ENCODE results near the gene DCTN4.
"Not testable (repeated sequence)": the region's sequence is repeated elsewhere in the genome, so short reads cannot be mapped to it uniquely, and the experiment has no call there.

The DCTN4 gene

DNA sequence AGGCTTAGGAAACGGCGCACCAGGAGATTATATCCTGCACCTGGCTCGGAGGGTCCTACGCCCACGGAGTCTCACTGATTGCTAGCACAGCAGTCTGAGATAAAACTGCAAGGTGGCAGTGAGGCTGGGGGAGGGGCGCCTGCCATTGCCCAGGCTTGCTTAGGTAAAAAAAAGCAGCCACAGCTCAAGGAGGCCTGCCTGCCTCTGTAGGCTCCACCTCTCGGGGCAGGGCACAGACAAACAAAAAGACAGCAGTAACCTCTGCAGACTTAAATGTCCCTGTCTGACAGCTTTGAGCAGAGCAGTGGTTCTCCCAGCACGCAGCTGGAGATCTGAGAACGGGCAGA, 15.7 kb downstream of the DCTN4 start:
- not testable (repeated sequence) for H3K27me3 ChIP-seq (ENCODE audit: insufficient read depth, low read length); H3K9me3 ChIP-seq (ENCODE audit: low read length); H2AFZ ChIP-seq (ENCODE audit: low read depth, low read length); H3K4me1 ChIP-seq (ENCODE audit: insufficient read depth, low read length); H3K4me3 ChIP-seq (ENCODE audit: low read length)
- H3K36me3 ChIP-seq (ENCODE audit: insufficient read depth, low read length): peaks cover 17% of the 10 kb centered on the region

DNA sequence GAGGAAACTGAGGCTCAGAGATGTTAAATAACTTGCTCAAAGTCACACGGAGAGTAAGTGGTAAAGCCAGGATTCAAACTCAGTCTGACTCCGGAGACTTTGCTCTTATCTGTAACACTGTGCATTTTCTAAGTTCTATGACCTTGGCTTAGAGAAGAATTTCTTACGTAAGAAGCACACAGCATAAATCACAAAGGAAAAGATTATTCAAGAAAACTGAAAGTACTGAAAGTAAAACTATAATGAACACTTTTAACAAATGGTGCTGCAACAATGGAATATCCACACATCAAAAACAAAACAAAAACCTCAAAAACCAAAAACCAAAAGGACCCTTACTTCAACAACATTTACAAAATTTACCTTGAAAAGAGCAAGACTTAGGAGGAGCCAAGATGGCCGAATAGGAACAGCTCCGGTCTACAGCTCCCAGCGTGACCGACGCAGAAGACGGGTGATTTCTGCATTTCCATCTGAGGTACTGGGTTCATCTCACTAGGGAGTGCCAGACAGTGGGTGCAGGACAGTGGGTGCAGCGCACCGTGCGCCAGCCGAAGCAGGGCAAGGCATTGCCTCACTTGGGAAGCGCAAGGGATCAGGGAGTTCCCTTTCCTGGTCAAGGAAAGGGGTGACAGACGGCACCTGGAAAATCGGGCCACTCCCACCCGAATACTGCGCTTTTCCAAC, 16.2 kb downstream of the DCTN4 start:
- not testable (repeated sequence) for H3K9me3 ChIP-seq (ENCODE audit: low read length); H3K4me1 ChIP-seq (ENCODE audit: insufficient read depth, low read length); H3K27me3 ChIP-seq (ENCODE audit: insufficient read depth, low read length); H3K4me3 ChIP-seq (ENCODE audit: low read length); H2AFZ ChIP-seq (ENCODE audit: low read depth, low read length)
- H3K36me3 ChIP-seq (ENCODE audit: insufficient read depth, low read length): peaks cover 17% of the 10 kb centered on the region

DNA sequence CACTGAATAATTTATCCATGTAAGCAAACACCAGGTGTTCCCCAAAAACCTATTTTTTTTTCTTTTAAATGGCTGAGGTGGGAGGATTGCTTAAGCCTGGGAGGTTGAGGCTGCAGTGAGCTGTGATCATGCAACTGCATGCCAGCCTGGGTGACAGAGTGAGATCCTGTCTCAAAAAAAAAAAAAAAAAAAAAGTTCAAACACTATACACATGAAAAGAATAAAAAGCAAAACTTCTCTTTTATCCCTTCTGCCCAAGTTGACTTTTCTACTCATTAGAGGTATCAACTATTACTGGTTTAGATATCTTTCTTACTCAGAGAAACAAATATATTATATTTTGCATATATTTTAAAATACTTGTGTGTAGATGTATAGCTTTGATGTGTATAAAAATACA, 17.8 kb downstream of the DCTN4 start:
- no peak overlapping the region for H2AFZ ChIP-seq (ENCODE audit: low read depth, low read length)
- no peaks in the 10 kb centered on the region for H3K4me1 ChIP-seq (ENCODE audit: insufficient read depth, low read length)
- peaks cover 3% of the 10 kb centered on the region for H3K9me3 ChIP-seq (ENCODE audit: low read length)
- no peaks in the 10 kb centered on the region for H3K27me3 ChIP-seq (ENCODE audit: insufficient read depth, low read length)
- no peak overlapping the region for H3K4me3 ChIP-seq (ENCODE audit: low read length)
- H3K36me3 ChIP-seq (ENCODE audit: insufficient read depth, low read length): peaks cover 17% of the 10 kb centered on the region

DNA sequence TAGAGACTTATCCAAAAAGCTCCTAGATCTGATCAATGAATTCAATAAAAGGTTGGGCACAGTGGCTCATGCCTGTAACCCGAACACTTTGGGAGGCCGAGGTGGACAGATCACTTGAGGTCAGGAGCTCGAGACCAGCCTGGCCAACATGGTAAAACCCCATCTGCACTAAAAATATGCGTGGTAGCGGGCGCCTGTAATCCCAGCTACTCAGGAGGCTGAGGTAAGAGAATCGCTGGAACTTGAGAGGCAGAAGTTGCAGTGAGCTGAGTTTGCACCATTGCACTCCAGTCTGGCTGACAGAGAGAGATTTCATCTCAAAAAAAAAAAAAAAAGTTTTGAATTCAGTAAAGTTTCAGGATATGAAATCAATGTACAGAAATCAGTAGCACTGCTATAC, 20.0 kb downstream of the DCTN4 start:
- H3K9me3 ChIP-seq (ENCODE audit: low read length): peaks cover 5% of the 10 kb centered on the region
- H3K4me3 ChIP-seq (ENCODE audit: low read length): no peak overlapping the region
- no peak overlapping the region for H2AFZ ChIP-seq (ENCODE audit: low read depth, low read length)
- H3K36me3 ChIP-seq (ENCODE audit: insufficient read depth, low read length): peaks cover 24% of the 10 kb centered on the region
- no peaks in the 10 kb centered on the region for H3K4me1 ChIP-seq (ENCODE audit: insufficient read depth, low read length)
- no peaks in the 10 kb centered on the region for H3K27me3 ChIP-seq (ENCODE audit: insufficient read depth, low read length)

DNA sequence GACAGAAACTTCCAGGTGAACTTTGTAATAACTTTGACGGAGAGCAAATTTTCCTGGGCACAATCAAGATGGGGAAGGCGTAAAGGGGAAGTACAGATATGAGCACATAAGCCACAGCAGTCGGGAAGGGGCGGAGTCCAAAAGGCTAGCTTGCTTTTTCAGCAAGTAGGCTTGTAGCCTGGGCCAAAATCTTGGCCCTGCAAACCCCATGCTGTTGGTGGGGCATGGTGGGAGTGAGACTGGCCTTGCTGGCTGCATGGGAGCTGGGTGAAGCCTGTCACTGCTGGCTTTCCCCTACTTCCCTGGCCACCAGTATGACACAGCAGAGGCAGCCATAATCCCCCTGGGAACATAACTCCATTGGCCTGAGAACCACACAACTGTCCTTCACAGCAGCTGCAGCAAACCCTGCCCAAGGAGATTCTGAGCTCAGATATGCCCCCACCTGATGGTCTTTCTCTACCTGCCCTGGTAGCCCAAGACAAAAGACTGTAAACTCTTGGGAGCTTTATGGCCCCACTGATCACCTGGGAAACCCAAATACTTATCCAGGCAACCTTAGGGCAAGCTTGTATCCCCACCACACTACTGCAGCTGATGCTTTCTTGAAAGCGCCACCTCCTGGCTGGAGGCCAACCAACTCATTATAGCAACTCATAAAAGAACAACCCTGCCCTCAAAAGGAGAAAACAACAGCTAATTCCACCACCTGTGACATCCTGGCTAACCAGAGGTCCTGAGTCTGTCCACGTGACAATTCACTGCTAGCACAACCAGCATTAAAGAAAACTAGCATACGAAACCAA, 24.0 kb downstream of the DCTN4 start:
- peaks cover 2% of the 10 kb centered on the region for H3K9me3 ChIP-seq (ENCODE audit: low read length)
- no peaks in the 10 kb centered on the region for H3K4me1 ChIP-seq (ENCODE audit: insufficient read depth, low read length)
- H3K4me3 ChIP-seq (ENCODE audit: low read length): no peak overlapping the region
- H3K27me3 ChIP-seq (ENCODE audit: insufficient read depth, low read length): no peaks in the 10 kb centered on the region
- H2AFZ ChIP-seq (ENCODE audit: low read depth, low read length): no peak overlapping the region
- peaks cover 41% of the 10 kb centered on the region for H3K36me3 ChIP-seq (ENCODE audit: insufficient read depth, low read length)

DNA sequence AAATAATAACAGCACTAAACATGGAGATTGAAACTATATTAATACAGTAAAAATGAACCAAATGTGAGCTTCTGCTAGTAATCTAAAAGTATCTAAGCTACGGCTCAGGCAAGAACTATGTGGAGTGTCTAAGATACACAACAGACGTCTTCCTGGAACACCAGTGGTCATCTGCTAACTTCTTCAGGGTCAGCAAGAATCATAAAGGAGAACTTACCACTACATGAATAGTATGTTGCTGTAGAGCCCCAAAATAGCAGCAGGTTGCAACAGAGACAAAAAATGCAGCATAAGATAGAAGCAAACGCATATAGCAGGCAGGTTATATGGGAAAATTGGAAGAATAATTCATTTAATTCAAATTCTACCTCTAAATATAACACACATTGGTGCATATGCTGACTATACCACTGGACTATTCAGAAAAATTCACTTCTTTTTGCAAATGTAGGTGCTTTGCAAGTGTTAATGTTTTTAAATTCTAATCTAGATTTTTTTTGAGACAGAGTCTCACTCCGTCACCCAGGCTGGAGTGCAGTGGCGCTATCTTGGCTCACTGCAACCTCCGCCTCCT, 27.1 kb downstream of the DCTN4 start:
- H3K4me3 ChIP-seq (ENCODE audit: low read length): no peak overlapping the region
- no peaks in the 10 kb centered on the region for H3K4me1 ChIP-seq (ENCODE audit: insufficient read depth, low read length)
- peaks cover 57% of the 10 kb centered on the region for H3K36me3 ChIP-seq (ENCODE audit: insufficient read depth, low read length)
- peaks cover 2% of the 10 kb centered on the region for H3K9me3 ChIP-seq (ENCODE audit: low read length)
- no peak overlapping the region for H2AFZ ChIP-seq (ENCODE audit: low read depth, low read length)
- H3K27me3 ChIP-seq (ENCODE audit: insufficient read depth, low read length): no peaks in the 10 kb centered on the region

DNA sequence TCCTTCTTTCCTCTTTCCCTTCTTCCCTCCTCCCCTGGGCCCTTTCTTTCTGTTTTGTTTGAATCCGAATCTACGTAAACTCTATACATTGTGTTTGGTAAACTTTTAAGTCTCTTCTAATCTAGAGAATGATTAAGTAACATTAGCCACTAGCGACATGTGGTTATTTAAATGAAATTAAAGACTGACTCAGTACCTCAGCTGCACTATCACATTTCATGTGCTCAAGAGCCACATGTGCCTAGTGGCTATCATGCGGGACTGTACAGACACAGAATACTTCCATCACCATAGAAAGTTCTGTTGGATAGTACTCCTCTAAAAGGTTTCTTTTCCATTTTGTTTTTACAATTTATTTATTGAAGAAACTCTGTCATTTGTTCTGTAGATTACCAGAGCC, 29.0 kb downstream of the DCTN4 start:
- no peak overlapping the region for H3K4me3 ChIP-seq (ENCODE audit: low read length)

DNA sequence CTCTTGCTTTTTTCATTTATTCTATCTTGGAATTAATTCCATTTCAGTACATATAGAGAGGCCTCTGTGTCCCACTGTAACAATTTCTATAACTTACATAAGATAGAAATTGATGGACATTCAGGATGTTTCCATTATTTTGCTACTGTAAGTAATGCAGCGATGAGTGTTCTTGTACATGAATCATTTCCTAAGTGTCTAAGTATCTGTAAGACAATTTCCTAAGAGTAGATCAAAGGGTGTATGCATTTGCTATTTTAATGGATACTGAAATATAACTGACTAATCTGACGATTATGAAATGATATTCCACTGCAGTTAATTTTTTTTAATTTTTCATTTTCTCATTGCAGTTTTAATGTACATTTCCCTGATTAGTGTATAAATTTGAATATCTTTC, 35.0 kb downstream of the DCTN4 start:
- no peaks in the 10 kb centered on the region for H3K4me1 ChIP-seq (ENCODE audit: insufficient read depth, low read length)
- no peak overlapping the region for H3K4me3 ChIP-seq (ENCODE audit: low read length)
- H3K36me3 ChIP-seq (ENCODE audit: insufficient read depth, low read length): peaks cover 70% of the 10 kb centered on the region
- no peak overlapping the region for H2AFZ ChIP-seq (ENCODE audit: low read depth, low read length)
- no peaks in the 10 kb centered on the region for H3K9me3 ChIP-seq (ENCODE audit: low read length)
- no peaks in the 10 kb centered on the region for H3K27me3 ChIP-seq (ENCODE audit: insufficient read depth, low read length)

More for the DNA sequence above, 29.0 kb downstream of the DCTN4 start:
- Histone ChIP-seq H2AFZ (ENCODE audit: low read depth, low read length) (no peak overlapping the region), H3K36me3 (ENCODE audit: insufficient read depth, low read length) (peaks cover 64% of the 10 kb centered on the region), H3K9me3 (ENCODE audit: low read length) (peaks cover 2% of the 10 kb centered on the region), H3K4me1 (ENCODE audit: insufficient read depth, low read length) (no peaks in the 10 kb centered on the region), H3K27me3 (ENCODE audit: insufficient read depth, low read length) (no peaks in the 10 kb centered on the region)

DNA sequence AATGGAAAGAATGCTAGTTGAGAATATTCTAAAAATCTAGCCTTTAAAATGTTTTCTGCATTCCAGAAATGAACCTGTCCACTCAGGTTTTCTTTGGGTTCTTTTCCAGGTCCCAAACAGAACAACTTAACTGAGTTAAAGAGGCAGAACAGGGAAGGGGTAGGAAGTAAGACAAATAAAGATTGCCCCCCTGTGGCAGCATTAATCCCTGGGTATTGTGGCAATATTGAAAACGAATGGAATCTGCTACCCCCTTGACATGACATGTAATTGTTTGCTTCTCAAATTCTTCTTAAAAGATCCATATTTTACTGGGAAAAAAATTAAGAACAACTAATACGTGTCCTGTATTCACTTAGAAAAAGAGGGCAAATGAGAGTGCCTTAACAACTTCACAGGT, 48.7 kb downstream of the DCTN4 start:
- Histone ChIP-seq H3K4me3 (ENCODE audit: low read length) (no peak overlapping the region), H3K36me3 (ENCODE audit: insufficient read depth, low read length) (peaks cover 50% of the 10 kb centered on the region), H3K4me1 (ENCODE audit: insufficient read depth, low read length) (no peaks in the 10 kb centered on the region), H3K9me3 (ENCODE audit: low read length) (no peaks in the 10 kb centered on the region), H2AFZ (ENCODE audit: low read depth, low read length) (no peak overlapping the region), H3K27me3 (ENCODE audit: insufficient read depth, low read length) (no peaks in the 10 kb centered on the region)

DNA sequence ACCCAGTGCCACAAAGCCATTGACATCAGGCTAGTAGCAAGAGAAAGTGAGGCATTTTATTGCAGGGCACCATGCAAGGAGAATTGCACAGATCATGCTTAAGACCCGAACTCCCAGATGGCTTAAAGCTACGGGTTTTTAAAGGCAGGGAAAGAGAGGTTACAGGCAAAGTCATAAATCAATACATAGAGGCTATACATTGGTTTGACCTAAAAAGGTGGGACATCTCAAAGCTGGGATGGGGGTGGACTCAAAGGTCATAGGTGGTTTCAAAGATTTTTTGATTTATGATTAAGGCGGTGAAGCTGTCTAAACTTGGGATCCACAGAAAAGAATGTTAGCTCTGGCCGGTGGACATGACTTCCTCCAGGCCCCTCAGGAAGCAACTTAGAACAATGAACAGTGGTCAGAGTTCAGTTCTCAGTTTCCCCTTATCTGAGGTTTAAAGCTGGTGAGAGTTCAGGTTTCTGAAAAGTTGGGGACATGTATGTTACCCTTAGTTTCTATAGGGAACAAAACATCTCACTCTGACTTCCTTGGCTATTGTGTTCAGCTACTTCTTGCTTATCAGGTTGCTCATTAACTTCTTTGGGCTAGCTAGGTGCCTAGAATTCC, 51.9 kb downstream of the DCTN4 start:
- H3K4me3 ChIP-seq (ENCODE audit: low read length): no peak overlapping the region
- no peaks in the 10 kb centered on the region for H3K4me1 ChIP-seq (ENCODE audit: insufficient read depth, low read length)
- H2AFZ ChIP-seq (ENCODE audit: low read depth, low read length): no peak overlapping the region
- no peaks in the 10 kb centered on the region for H3K9me3 ChIP-seq (ENCODE audit: low read length)
- H3K36me3 ChIP-seq (ENCODE audit: insufficient read depth, low read length): peaks cover 28% of the 10 kb centered on the region
- no peaks in the 10 kb centered on the region for H3K27me3 ChIP-seq (ENCODE audit: insufficient read depth, low read length)

DNA sequence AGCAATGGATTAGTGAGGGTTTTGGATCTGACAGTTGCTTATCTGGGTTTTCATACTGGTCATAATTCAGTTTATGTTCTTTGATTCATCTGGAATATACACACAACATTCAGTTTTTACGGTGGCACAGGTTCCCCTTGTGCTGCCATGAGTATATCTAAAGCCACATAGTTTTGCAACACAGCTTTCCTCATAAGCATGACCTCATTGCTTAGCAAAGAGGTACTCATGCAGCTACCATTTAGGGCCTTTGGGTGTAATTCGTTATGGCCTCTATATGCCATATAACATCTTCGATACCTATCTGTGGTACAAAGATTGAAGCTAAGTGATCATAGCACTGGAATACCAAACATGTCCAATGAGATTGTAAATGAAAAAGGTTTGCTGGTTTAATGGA, 55.1 kb downstream of the DCTN4 start:
- Histone ChIP-seq H3K4me3 (ENCODE audit: low read length) (no peak overlapping the region), H3K9me3 (ENCODE audit: low read length) (no peaks in the 10 kb centered on the region), H3K4me1 (ENCODE audit: insufficient read depth, low read length) (peaks cover 14% of the 10 kb centered on the region), H3K27me3 (ENCODE audit: insufficient read depth, low read length) (no peaks in the 10 kb centered on the region), H2AFZ (ENCODE audit: low read depth, low read length) (no peak overlapping the region), H3K36me3 (ENCODE audit: insufficient read depth, low read length) (peaks cover 7% of the 10 kb centered on the region)

DNA sequence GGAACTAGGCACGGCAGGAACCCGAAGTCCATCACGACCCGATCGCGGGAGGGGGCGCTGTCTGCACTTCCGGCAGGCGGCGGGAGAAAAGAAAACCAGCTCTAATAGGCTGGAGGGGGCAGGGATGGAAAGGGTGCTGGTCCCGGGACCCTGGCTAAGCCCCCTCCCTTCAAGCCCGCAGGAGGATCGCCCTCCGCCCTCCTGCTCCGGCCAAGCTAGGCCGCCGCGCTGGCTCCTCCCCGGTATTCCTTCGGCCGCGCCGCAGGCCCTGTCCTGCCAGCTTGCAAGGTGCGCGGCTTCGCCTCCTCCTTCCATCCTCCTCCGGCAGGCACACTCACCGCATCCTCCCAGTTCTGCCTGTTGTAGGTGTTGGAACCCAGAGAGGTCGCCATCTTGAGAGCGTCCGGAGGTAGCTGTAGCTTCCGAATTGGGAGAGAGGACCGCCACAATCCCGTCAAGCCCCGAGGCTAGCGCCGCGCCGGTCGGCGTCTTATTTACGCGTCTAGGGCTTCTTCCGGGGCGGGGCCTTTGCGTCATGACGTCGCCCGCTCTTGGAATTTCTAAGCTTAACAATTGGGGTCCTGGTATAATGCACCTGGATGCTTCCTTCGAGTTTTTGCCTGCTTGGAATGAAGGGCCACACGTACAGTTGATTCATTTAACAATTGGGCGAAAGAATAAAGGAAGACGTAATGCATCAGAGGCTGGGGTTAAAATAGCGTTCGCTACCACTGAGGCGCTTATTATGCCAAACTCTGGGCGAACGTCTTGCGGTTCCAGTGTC, 58.0 kb downstream of the DCTN4 start, which contains the start of gene RBM22:
Gene RBM22, minus strand, starts transcription at position 469 of the 784 bp plus-strand sequence. Its CDS starts 77 bp downstream, at position 392.
- H3K9me3 ChIP-seq (ENCODE audit: low read length): no peaks in the 10 kb centered on the region
- H2AFZ ChIP-seq (ENCODE audit: low read depth, low read length): peak within 1 kb of the TSS; percentile 49
- peak within 1 kb of the TSS; percentile 70 for H3K4me3 ChIP-seq (ENCODE audit: low read length)
- peaks cover 35% of the 10 kb centered on the region for H3K36me3 ChIP-seq (ENCODE audit: insufficient read depth, low read length)
- peaks cover 14% of the 10 kb centered on the region for H3K4me1 ChIP-seq (ENCODE audit: insufficient read depth, low read length)
- H3K27me3 ChIP-seq (ENCODE audit: insufficient read depth, low read length): no peaks in the 10 kb centered on the region

Data from neuron (in vitro differentiated cells).